ENCODE results near the gene MDM4. TPM values are rescaled to one million over a fixed set of nuclear protein-coding genes. Genes with fewer than 3 reads are reported as not detected.
A peak's percentile ranks its signal among the peaks of the same experiment; 100 is the strongest.
"Not testable (repeated sequence)": the region's sequence is repeated elsewhere in the genome, so short reads cannot be mapped to it uniquely, and the experiment has no call there.

The MDM4 gene
- polyA plus RNA-seq, 3 donors = 27.2 to 66.0 (median 33.5) TPM

DNA sequence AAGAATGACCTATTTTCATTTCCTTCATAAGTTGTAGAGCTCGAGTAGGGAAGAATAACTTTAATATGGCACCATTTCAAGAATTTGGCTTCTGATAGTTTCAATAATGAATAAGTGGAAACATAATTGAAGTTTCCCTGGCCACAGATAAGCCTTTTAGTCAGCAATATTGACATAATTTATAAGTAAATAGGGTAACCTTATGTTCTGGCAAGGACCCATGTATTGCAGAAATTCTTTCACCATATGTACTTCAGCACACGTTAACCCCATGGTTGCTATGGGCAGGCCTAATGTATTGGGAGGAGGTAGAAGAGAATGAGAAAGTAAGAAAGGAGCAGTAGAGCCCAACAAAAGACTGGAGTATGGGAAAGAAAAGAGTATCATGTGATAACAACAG, 25.4 kb downstream of the MDM4 start:
- DNase-seq (ENCODE audit: extremely low read depth in 1 of 11, low read depth in 9 of 11, low spot score in 4 of 11) = no peak

DNA sequence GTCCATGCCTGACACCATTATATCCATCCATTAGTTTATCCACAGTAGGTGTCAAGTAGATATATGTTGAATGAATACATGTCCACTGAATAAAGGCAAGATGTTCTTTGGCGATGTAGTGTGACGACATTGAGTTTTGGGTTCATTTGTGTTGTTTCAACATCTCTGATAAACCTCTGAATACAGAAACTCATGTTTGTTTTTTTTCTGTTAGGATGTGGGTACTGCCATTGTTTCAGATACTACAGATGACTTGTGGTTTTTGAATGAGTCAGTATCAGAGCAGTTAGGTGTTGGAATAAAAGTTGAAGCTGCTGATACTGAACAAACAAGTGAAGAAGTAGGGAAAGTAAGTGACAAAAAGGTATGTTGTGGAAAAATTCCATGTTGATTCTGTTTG, 28.1 kb downstream of the MDM4 start:
- DNase-seq (ENCODE audit: extremely low read depth in 1 of 11, low read depth in 9 of 11, low spot score in 4 of 11) = no peak

DNA sequence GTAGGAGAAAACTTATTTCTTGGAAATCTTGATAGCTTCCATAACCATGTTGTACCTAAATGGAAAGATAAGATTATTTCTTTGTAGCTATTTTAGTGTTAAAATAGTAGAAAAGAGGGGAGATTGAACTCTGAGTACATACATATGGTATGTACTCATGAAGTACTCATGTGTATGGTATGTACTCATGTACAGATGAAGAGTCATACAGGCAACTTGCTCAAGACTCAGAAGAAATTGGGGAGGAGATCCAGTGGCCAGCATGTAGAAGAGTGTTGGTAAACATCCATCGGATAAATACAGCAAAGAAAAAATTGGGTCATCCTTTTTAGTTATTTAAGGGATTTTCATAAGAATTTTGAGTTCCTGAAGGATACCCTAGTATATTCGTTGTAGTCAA, 29.0 kb downstream of the MDM4 start:
- no peak for DNase-seq (ENCODE audit: extremely low read depth in 1 of 11, low read depth in 9 of 11, low spot score in 4 of 11)

DNA sequence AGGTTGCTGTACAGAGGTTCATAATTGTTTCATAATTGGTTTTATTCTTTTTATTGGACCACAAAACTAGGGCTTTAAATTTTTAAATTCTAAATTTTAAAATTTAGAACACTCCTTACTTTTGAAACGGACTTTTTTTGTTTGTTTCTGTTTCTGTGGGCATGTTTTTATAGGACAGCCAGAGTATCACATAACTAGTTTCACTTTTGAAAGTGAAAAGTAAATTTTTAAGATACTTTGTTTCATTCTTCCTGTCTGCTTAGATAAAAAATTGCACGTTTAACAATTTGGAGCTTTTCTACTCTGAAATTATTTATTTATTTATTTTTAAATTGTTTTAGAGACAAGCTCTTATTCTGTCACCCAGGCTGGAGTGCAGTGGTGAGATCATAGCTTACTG, 29.7 kb downstream of the MDM4 start:
- DNase-seq (ENCODE audit: extremely low read depth in 1 of 11, low read depth in 9 of 11, low spot score in 4 of 11) = no peak

DNA sequence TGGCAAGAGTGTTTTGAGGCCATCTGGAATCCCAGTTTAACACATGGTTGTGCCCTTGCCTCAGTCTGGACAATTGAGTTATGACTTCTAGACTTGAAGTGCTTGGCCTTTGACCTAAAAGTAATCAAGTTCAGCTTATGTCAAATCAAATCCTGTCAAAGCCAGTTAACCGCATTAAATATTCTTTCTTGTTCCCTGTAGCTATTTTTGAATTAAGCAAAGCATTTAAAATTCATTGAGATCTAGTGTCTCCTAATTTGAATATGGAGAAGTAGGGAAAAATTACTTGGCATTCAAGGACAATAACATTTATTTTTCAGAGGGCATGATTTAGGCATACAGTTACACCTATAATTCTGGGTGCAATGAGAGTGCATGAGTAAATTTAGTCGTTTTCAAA, 32.1 kb downstream of the MDM4 start:
- DNase-seq (ENCODE audit: extremely low read depth in 1 of 11, low read depth in 9 of 11, low spot score in 4 of 11) = no peak

DNA sequence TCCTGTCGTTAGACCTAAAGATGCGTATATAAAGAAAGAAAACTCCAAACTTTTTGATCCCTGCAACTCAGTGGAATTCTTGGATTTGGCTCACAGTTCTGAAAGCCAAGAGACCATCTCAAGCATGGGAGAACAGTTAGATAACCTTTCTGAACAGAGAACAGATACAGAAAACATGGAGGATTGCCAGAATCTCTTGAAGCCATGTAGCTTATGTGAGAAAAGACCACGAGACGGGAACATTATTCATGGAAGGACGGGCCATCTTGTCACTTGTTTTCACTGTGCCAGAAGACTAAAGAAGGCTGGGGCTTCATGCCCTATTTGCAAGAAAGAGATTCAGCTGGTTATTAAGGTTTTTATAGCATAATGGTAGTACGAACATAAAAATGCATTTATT, 33.1 kb downstream of the MDM4 start:
- DNase-seq (ENCODE audit: extremely low read depth in 1 of 11, low read depth in 9 of 11, low spot score in 4 of 11) = no peak

DNA sequence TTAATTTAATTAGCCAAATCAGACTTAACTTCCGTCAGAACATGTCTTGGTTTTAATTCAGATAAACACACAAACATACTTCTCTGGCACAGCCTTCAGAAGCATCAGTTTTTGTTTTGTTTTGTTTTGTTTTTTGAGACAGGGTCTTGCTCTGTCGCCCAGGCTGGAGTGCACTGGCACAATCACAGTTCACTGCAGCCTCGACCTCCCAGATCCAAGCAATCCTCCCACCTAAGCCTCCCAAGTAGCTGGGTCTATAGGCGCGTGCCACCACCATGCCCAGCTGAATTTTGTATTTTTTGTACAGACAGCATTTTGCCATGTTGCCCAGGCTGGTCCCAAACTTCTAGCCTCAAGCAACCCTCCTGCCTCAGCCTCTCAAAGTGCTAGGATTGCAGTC, 34.7 kb downstream of the MDM4 start:
- DNase-seq (ENCODE audit: extremely low read depth in 1 of 11, low read depth in 9 of 11, low spot score in 4 of 11) = no peak

DNA sequence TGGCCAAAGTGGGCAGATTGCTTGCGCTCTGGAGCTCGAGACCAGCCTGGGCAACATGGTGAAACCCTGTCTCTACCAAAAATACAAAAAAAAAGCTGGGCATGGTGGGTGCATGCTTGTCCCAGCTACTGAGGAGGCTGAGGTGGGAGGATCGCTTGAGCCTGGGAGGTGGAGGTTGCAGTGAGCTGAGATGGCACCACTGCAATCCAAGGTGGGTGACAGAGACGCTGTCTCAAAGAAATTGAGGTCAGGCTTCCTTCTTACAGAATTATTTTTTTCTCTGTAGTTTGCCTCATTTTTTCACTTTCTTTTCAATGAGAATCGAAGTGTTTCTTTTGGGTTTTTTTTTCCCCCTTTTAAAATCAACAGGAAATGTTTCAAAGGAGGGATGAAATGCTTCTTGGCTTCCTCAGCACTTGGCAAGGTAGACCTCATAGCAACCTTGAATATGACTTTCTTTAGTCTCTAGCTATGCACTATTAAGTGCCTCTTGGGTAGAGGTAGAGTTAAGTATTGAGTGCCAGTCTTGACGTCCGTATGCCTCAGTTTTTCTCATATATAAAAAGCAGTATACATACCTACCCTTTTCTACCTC, 40.3 kb downstream of the MDM4 start:
- no peak for DNase-seq (ENCODE audit: extremely low read depth in 1 of 11, low read depth in 9 of 11, low spot score in 4 of 11)

DNA sequence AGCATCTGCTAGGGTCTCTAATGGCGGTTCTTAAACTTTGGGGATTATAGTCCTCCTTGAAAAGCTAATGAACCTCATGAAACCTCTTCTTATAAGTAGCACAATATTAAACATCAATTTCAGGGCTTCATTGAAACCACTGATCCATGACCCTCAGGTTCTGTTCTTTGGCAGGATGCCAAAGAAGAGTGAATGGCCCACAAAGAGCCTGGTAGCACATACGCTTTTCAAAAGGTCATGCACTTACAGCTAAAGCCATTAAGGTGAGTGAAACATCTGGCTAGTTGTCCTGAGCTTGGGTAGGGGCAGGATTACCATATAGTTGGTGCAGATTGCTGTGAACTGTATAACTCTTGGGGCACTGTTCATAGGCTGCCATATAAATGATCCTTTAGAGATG, 42.3 kb downstream of the MDM4 start:
- DNase-seq (ENCODE audit: extremely low read depth in 1 of 11, low read depth in 9 of 11, low spot score in 4 of 11) = no peak

DNA sequence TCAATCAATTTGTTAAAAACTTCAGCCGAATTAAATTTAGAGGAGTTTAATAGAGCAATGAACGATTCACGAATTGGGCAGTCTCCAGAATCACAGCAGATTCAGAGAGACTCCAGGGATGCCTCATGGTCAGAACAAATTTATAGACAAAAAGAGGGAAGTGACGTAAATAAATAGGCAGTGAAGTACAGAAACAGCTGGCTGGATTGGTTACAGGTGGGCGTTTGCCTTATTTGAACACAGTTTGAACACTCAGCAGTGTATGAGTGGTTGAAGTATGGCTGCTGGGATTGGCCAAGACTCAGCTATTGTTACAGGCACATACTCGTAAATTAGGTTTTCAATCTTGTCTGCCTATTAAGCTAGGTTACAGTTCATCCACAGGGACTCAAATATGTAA, 43.8 kb downstream of the MDM4 start:
- not testable (repeated sequence) for DNase-seq (ENCODE audit: extremely low read depth in 1 of 11, low read depth in 9 of 11, low spot score in 4 of 11)

DNA sequence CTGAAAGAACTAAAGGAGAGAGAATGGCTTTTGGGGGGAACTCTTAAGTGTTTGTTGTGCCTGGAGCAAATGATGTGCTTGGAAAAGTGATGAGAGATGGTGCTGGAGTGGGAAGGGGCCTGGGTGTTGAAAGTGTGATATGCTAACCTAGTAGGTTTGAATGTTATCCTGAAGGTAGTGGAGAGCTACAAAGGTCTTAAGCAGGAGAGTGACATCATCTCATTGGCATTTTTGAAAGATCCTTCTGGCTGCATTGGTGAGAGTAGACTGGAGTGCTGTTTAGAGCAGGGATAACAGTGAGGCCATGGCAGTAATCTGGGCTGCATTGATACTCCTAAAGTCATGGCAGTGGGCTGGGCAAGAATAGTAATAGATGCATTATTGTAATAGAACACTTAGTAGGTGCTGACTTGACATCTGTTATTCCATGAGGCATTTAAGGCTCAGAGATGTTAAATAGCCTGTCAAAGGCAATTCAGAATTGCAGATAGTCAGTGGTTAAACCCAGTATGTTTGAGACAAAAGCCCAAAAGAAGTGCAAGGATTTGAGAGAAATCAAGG, 44.5 kb downstream of the MDM4 start:
- DNase-seq (ENCODE audit: extremely low read depth in 1 of 11, low read depth in 9 of 11, low spot score in 4 of 11) = no peak

DNA sequence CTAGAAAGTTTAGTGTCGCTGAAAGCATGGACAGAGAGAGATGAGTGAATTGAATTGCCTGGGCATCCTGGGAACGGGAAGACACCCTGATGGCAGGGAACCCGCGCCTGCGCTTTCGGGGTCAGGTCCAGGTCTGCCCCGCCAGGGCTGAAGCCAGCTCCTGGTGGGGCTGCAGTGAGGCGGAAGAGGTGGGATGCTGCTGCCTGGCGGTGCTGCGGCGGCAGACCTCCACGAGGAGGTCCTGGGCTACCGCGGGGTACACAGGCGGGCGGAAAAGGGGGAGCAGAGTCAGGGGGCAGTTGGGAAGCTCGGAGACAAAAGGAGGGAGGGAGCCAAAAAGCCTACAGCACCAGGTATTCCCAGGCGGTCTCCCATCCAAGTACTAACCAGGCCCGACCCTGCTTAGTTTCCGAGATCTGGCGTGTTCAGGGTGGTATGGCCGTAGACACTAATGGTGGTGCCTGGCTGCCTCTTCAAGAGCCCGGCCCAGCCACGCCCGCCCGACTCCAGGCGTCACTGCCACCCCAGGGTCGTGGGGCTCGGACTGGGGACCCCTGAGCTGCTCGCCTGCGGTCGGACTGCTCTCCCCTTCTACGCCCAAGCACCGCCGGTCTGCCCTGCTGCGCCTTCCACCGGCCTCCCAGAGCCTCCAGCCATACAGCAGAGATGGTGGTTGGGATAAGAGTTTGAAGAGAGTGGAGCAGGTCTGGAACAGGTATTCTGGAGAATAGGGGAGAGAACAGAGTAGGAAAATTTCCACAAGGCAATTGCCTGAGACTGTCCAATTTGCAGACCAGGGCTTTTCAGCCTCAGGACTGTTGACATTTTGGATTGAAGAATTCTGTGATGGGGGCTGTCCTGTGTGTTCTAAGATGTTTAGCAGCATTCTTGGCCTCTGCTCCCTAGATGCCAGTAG, 46.1 kb downstream of the MDM4 start:
- DNase-seq (ENCODE audit: extremely low read depth in 1 of 11, low read depth in 9 of 11, low spot score in 4 of 11) = no peak

DNA sequence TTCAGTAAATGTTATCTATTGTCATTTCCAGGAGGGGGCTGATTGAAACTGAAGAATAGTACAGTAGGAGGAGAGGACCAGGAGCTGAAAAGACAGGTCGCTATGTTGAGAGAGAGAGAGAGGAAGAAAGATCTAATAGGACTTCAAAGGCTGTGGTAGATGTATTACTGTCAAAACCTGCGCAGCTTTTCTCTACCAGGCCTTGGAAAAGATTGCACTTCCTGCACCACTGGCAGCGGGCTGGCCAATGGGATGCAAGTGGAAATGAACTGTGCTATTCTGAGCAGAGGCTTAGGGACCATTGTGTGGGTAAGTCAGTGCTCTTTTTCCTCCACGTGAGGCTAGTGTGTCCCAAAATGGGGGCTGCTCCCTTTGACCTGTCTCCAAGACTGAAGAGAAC, 47.1 kb downstream of the MDM4 start:
- DNase-seq (ENCODE audit: extremely low read depth in 1 of 11, low read depth in 9 of 11, low spot score in 4 of 11) = no peak

DNA sequence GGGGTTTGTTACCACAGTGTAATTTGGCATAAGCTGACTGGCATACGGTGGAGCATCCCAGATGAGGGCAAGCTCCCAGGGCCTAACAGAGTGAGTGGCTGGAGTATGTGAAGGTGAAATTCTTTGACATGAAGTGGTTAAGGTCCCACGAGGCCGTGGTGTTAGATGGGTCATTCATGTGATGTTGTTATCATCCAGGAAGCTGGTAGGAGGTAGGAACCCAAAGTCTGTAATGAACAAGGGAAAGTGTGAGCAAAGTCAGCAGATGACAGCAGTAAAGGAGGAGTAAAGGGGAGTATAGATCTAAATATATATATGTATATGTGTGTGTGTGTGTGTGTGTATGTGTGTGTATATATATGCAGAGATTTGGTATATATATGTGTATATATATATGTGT, 47.6 kb downstream of the MDM4 start:
- DNase-seq (ENCODE audit: extremely low read depth in 1 of 11, low read depth in 9 of 11, low spot score in 4 of 11) = no peak

DNA sequence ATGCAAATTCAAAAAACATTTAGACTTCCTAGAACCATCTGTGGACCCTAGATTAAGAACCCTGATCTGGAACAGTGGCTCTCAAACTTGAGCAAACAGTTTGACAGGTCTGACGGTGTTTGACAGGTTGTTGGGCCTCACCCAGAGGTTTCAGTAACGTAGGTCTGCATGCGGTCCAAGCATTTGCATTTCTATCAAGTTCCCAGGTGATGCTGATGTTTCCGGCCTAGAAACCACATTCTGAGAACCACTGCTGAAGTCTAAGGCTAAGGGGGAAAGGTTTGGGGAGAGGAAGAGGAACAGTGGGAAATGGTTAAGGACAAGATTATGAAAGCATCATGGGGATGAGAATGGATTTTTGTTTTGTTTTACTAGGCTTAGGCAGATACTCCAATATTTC, 48.6 kb downstream of the MDM4 start:
- no peak for DNase-seq (ENCODE audit: extremely low read depth in 1 of 11, low read depth in 9 of 11, low spot score in 4 of 11)

DNA sequence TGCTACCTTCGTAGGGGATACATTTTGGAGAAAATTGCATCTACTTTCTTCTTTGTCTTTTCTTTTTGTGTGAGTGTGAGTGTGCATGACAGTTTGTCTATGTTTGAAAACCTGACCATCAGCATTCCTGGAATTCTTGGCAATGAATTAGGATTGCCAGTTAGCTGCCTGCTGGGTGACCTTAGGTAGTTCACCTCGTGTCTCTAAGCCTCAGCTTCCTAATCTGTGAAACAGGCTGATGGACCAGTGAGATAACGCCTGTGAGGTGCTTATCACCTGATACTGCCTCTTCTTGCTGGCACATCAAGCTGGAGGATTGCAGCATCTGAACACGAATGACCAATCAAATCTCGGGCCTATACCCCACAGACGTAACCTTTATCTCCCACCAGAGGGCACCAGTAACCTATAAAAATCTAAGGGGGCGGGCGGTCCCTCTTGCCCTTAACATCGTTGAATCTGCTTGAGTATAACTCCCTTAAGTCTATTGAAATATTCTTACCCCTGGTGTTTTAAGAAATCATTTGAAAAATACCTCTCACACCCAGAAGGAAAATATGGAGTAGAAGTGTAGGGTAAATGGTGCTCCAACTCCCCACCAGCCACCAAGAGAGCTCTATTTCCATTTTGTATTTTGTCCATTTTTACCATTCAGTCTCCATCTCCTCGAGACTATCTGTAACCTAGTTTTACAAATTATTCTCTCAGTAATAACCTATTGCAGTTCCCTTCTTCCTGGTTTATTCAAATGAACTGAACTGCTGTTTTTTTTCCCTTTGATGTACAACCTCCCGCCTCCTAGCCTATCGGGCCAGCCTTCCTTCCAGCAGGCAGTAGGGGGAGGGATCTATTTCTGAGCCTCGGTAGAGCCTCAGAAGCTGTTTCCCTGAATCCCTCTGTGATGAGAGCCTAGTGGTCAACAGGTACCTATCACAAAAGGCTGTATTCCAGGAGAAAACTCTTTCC, 49.7 kb downstream of the MDM4 start:
- peak in 9 of 11 donors; percentile 38 to 68 (median 49) for DNase-seq (ENCODE audit: extremely low read depth in 1 of 11, low read depth in 9 of 11, low spot score in 4 of 11)

DNA sequence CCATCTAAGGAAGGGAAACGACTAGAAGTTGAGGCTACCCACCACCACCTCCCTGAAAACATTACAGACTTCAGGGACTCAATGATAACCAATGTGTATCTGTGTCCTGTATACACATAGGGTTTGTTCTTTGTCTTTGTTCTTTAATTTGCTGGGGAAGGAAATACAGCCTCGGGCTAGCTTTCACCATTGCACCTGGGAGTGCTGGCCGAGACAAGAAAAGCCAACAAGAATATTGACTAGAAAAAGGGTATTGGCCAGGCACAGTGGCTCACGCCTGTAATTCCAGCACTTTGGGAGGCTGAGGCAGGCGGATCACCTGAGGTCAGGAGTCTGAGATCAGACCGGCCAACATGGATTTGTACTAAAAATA, 50.4 kb downstream of the MDM4 start:
- DNase-seq (ENCODE audit: extremely low read depth in 1 of 11, low read depth in 9 of 11, low spot score in 4 of 11) = no peak

DNA sequence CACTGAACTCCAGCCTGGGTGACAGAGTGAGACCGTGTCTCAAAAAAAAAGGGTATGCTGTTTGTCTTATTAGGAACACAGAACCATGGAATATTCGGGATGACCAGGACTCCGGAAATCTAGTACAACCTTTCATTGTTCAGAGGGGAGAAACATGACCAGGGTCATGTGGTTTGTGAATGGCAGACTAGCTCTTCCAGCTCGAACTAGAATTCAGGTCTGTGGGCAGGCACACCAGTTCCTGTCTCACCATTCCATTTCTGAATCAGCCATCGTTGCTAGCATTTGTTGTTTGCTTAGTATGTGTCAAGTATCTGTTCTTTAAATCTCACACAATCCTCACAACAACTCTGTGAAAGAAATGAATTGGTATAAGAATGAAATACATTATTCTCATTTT, 50.9 kb downstream of the MDM4 start:
- no peak for DNase-seq (ENCODE audit: extremely low read depth in 1 of 11, low read depth in 9 of 11, low spot score in 4 of 11)

DNA sequence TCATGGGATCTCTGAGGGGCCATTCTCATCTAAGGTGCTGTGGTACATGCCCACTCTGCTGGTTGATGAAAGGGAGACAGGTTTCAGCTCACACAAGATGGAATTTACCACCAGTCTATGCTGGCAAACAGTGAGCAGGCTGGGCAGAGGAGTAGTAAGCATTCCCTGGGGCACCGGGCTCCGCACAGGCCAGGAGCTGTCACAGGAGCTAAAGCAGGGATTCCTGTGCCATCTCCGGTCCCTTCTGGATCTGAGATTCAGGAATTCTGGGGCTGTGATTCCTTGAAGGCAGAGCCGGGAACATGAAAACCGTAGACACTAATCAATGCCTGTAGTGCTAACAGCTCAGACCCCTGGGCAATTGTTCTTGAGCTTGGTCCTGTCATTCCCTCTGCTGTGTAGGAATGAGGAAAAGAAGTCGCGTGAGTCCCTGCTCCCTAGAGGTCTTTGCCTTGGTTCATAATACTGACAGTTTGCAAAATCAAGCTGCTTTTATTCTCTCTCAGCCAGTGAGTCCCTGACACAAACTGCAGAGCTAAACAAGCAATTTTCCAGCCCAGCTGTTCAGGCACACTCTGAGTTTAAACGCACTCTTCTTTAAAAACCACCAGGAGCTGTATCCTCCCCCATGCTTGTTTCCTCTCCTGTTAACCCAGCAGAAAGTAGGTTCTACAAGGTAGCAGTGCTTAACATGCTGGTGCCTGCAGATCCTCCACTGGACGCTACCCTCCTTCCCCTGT, 52.5 kb downstream of the MDM4 start:
- DNase-seq (ENCODE audit: extremely low read depth in 1 of 11, low read depth in 9 of 11, low spot score in 4 of 11) = peak in 1 of 11 donors; percentile 24
